ENCODE measurements around the gene LLGL2. TPM values are rescaled to one million over a fixed set of nuclear protein-coding genes. Genes with fewer than 3 reads are reported as not detected.

LLGL2 gene
- total RNA-seq, 1 donor from 2014 or later, result 14.8 TPM

- FAIRE-seq (no peak), DNase-seq (ENCODE audit: low read depth) (no peak)
- H3K9me3 Mint-ChIP-seq (ENCODE audit: unreplicated experiment), result no peaks in the 10 kb centered on the region
- peaks cover 1% of the 10 kb centered on the region for H3K36me3 Mint-ChIP-seq (ENCODE audit: low read depth, unreplicated experiment)
- H3K27me3 ChIP-seq (ENCODE audit: insufficient read depth, low read length), result no peaks in the 10 kb centered on the region
- no peak overlapping the region for H2AFZ ChIP-seq (ENCODE audit: low read depth, low read length)
- TF ChIP-seq CTCF (IDR thresholded peaks at IDR 0.05; ENCODE audit: insufficient read depth, low read depth, low read length), result no peak
- TF ChIP-seq EZH2 (IDR thresholded peaks at IDR 0.05; ENCODE audit: insufficient read depth, low read length), result no peak
- no peaks in the 10 kb centered on the region for H3K79me2 ChIP-seq (ENCODE audit: insufficient read depth, low read length)
- no peak overlapping the region for H3K27ac Mint-ChIP-seq (ENCODE audit: unreplicated experiment)
- H4K20me1 ChIP-seq (ENCODE audit: insufficient read depth, low read length), result no peaks in the 10 kb centered on the region
- H3K4me2 ChIP-seq (ENCODE audit: low read length), result no peak overlapping the region
- peaks cover 18% of the 10 kb centered on the region for H3K4me1 Mint-ChIP-seq (ENCODE audit: low read depth, unreplicated experiment)
- no peak overlapping the region for H3K4me3 ChIP-seq (ENCODE audit: insufficient read depth, low read depth, low read length)
- H3K27me3 Mint-ChIP-seq (ENCODE audit: low read depth, unreplicated experiment), result no peaks in the 10 kb centered on the region
- H3K9ac ChIP-seq (ENCODE audit: low read length), result no peak overlapping the region
- no peaks in the 10 kb centered on the region for H3K9me3 ChIP-seq (ENCODE audit: insufficient read depth, low read depth, low read length)
- peaks cover 6% of the 10 kb centered on the region for H3K4me1 ChIP-seq (ENCODE audit: insufficient read depth, low read length)
- no peaks in the 10 kb centered on the region for H3K36me3 ChIP-seq (ENCODE audit: insufficient read depth, low read length)
- no peak overlapping the region for H3K4me3 Mint-ChIP-seq (ENCODE audit: unreplicated experiment)
- no peak overlapping the region for H3K27ac ChIP-seq (ENCODE audit: low read depth, low read length)
Observed at GRCh38 chr17:75555679-75556153, 30.2 kb downstream of the LLGL2 start.

- no peak overlapping the region for H3K27ac ChIP-seq (ENCODE audit: low read depth, low read length)
- FAIRE-seq (no peak), DNase-seq (ENCODE audit: low read depth) (peak; percentile 27)
- no peak for TF ChIP-seq CTCF (IDR thresholded peaks at IDR 0.05; ENCODE audit: insufficient read depth, low read depth, low read length)
- no peak for TF ChIP-seq EZH2 (IDR thresholded peaks at IDR 0.05; ENCODE audit: insufficient read depth, low read length)
- Mint-ChIP-seq H3K36me3 (ENCODE audit: low read depth, unreplicated experiment) (no peaks in the 10 kb centered on the region), H3K4me1 (ENCODE audit: low read depth, unreplicated experiment) (peaks cover 12% of the 10 kb centered on the region), H3K27ac (ENCODE audit: unreplicated experiment) (no peak overlapping the region), H3K27me3 (ENCODE audit: low read depth, unreplicated experiment) (no peaks in the 10 kb centered on the region), H3K4me3 (ENCODE audit: unreplicated experiment) (no peak overlapping the region), H3K9me3 (ENCODE audit: unreplicated experiment) (no peaks in the 10 kb centered on the region)
- no peaks in the 10 kb centered on the region for H4K20me1 ChIP-seq (ENCODE audit: insufficient read depth, low read length)
- no peak overlapping the region for H3K4me3 ChIP-seq (ENCODE audit: insufficient read depth, low read depth, low read length)
- no peak overlapping the region for H3K4me2 ChIP-seq (ENCODE audit: low read length)
- H3K9me3 ChIP-seq (ENCODE audit: insufficient read depth, low read depth, low read length), result no peaks in the 10 kb centered on the region
- H3K27me3 ChIP-seq (ENCODE audit: insufficient read depth, low read length), result no peaks in the 10 kb centered on the region
- H3K4me1 ChIP-seq (ENCODE audit: insufficient read depth, low read length), result peaks cover 6% of the 10 kb centered on the region
- no peaks in the 10 kb centered on the region for H3K36me3 ChIP-seq (ENCODE audit: insufficient read depth, low read length)
- no peak overlapping the region for H3K9ac ChIP-seq (ENCODE audit: low read length)
- no peak overlapping the region for H2AFZ ChIP-seq (ENCODE audit: low read depth, low read length)
- H3K79me2 ChIP-seq (ENCODE audit: insufficient read depth, low read length), result no peaks in the 10 kb centered on the region
Observed at GRCh38 chr17:75557075-75557851, 31.8 kb downstream of the LLGL2 start.

Data from astrocyte (in vitro differentiated cells and primary cell).